Lower leg skin (tissue), 3 donors: Measurements from ENCODE around the gene HERC2.

ENCODE experiments used
- CTCF ChIP-seq, 3 donors: fragments of 450-650 bp; IDR thresholded peaks; one replicate each; pipeline ENCODE4 v1.5.1; 2016; ENCODE audit warnings: antibody characterized with exemption in 3 of 3, mild to moderate bottlenecking in 3 of 3, moderate library complexity in 2 of 3
- POLR2A ChIP-seq, 2 donors: fragments of 450-650 bp; IDR thresholded peaks; one replicate each; pipeline ENCODE4 v1.6.1; 2016 to 2017; ENCODE audit warnings: antibody characterized with exemption in 2 of 2, mild to moderate bottlenecking in 1 of 2, moderate library complexity in 1 of 2

- TF ChIP-seq POLR2A (IDR thresholded peaks at IDR 0.05) (no peak), CTCF (IDR thresholded peaks at IDR 0.05) (no peak)
These were observed 181.9 kb downstream of the HERC2 start for GRCh38 chr15:28140062-28140461.
